Astrocyte of the cerebellum (primary cell): ENCODE data around the gene RNF217.
A peak's percentile ranks its signal among the peaks of the same experiment; 100 is the strongest.

Source experiments
- DNase-seq: peaks from one replicate; pipeline ENCODE4 v3.0.0-alpha.2; 2011; ENCODE audit warnings: low read depth
- H3K4me3 ChIP-seq: 2 replicates; pipeline ENCODE4 v1.5.1; 2011; ENCODE audit warnings: mild to moderate bottlenecking, low read depth, low read length, moderate library complexity
- CTCF ChIP-seq: IDR thresholded peaks from 2 replicates; pipeline ENCODE4 v1.5.1; 2012; ENCODE audit warnings: low read length, low read depth, moderate library complexity, mild to moderate bottlenecking; ENCODE audit errors: missing control alignments
- in situ Hi-C: cut with HindIII; loops from 2 replicates; pipeline ENCODE4 v1.10.0; 2017; ENCODE audit warnings: low sequenced_read_pairs

RNF217 gene

GRCh38 chr6:124955108-124955856, 7.0 kb upstream of the RNF217 start:
- H3K4me3 ChIP-seq = no peak overlapping the region
- in situ Hi-C loops = no loop called here
- no peak for DNase-seq
- TF ChIP-seq CTCF = no peak

- in situ Hi-C loops = no loop called here
- DNase-seq = no peak
- no peak for TF ChIP-seq CTCF
- H3K4me3 ChIP-seq = no peak overlapping the region
Observed at GRCh38 chr6:124956018-124956417, 6.2 kb upstream of the RNF217 start.

GRCh38 chr6:124958149-124958548, 4.1 kb upstream of the RNF217 start:
- in situ Hi-C loops = no loop called here
- H3K4me3 ChIP-seq = no peak overlapping the region
- no peak for DNase-seq
- TF ChIP-seq CTCF = no peak

- TF ChIP-seq CTCF = no peak
- no peak overlapping the region for H3K4me3 ChIP-seq
- in situ Hi-C loops = no loop called here
- DNase-seq = peak; percentile 66
Observed at GRCh38 chr6:124958759-124959354, 3.4 kb upstream of the RNF217 start.

- in situ Hi-C loops = no loop called here
- DNase-seq = no peak
- peak overlapping the region; percentile 66 for H3K4me3 ChIP-seq
- no peak for TF ChIP-seq CTCF
Observed at GRCh38 chr6:124960757-124961463, 1.3 kb upstream of the RNF217 start.

GRCh38 chr6:124961464-124961776, 817 bp upstream of the RNF217 start:
- no peak for DNase-seq
- in situ Hi-C loops = no loop called here
- H3K4me3 ChIP-seq = peak overlapping the region; percentile 66
- TF ChIP-seq CTCF = no peak
